Measurements from ENCODE around the gene NFU1.

Gene NFU1

GRCh38 chr2:69353360-69353759, 83.9 kb downstream of the NFU1 start:
- H3K4me1 ChIP-seq (ENCODE audit: insufficient read depth, low read length): no peaks in the 10 kb centered on the region
- H3K36me3 ChIP-seq (ENCODE audit: insufficient read depth, low read length): peaks cover 90% of the 10 kb centered on the region
- no peak overlapping the region for H3K4me2 ChIP-seq (ENCODE audit: insufficient read depth, low read length)
- H3K9ac ChIP-seq (ENCODE audit: low read depth, low read length): no peak overlapping the region
- no peak overlapping the region for H3K4me3 ChIP-seq (ENCODE audit: low read depth in 1 of 2, low read length in 2 of 2)
- no peak overlapping the region for H2AFZ ChIP-seq (ENCODE audit: low read depth, low read length)
- ATAC-seq (ENCODE audit: insufficient read depth, low read depth) (no peak), DNase-seq (no peak)
- H3K27me3 ChIP-seq (ENCODE audit: insufficient read depth, low read length, poor library complexity): no peaks in the 10 kb centered on the region
- no peaks in the 10 kb centered on the region for H3K9me3 ChIP-seq (ENCODE audit: insufficient read depth, low read length, severe bottlenecking)
- H3K79me2 ChIP-seq (ENCODE audit: insufficient read depth, low read length): no peaks in the 10 kb centered on the region
- TF ChIP-seq EZH2 (IDR thresholded peaks at IDR 0.05; ENCODE audit: borderline replicate concordance, low read depth, low read length, severe bottlenecking) (no peak), CTCF (IDR thresholded peaks at IDR 0.05; ENCODE audit: borderline replicate concordance, extremely low read depth, low read length, poor library complexity, severe bottlenecking) (no peak)
- no peaks in the 10 kb centered on the region for H4K20me1 ChIP-seq (ENCODE audit: insufficient read depth, low read length)
- H3K27ac ChIP-seq (ENCODE audit: low read length): no peak overlapping the region

GRCh38 chr2:69348781-69349180, 88.5 kb downstream of the NFU1 start:
- Histone ChIP-seq H4K20me1 (ENCODE audit: insufficient read depth, low read length) (no peaks in the 10 kb centered on the region), H3K9ac (ENCODE audit: low read depth, low read length) (no peak overlapping the region), H3K4me3 (ENCODE audit: low read depth in 1 of 2, low read length in 2 of 2) (no peak overlapping the region), H3K9me3 (ENCODE audit: insufficient read depth, low read length, severe bottlenecking) (no peaks in the 10 kb centered on the region), H3K79me2 (ENCODE audit: insufficient read depth, low read length) (no peaks in the 10 kb centered on the region), H3K27me3 (ENCODE audit: insufficient read depth, low read length, poor library complexity) (no peaks in the 10 kb centered on the region), H3K27ac (ENCODE audit: low read length) (no peak overlapping the region), H3K36me3 (ENCODE audit: insufficient read depth, low read length) (peaks cover 88% of the 10 kb centered on the region), H2AFZ (ENCODE audit: low read depth, low read length) (no peak overlapping the region), H3K4me1 (ENCODE audit: insufficient read depth, low read length) (no peaks in the 10 kb centered on the region), H3K4me2 (ENCODE audit: insufficient read depth, low read length) (no peak overlapping the region)
- no peak for DNase-seq
- TF ChIP-seq CTCF (IDR thresholded peaks at IDR 0.05; ENCODE audit: borderline replicate concordance, extremely low read depth, low read length, poor library complexity, severe bottlenecking): no peak
- TF ChIP-seq EZH2 (IDR thresholded peaks at IDR 0.05; ENCODE audit: borderline replicate concordance, low read depth, low read length, severe bottlenecking): no peak
- ATAC-seq (ENCODE audit: insufficient read depth, low read depth): no peak
